Activated gamma-delta T cell treated with anti-CD3 and anti-CD28 coated beads, Interleukin-2, amount 50 U/mL, for 16 hours (primary cell): Measurements from ENCODE around the gene ALDOB.

Experiments
- DNase-seq: peaks from one replicate; pipeline ENCODE4 v3.0.0-alpha.2; 2020; ENCODE audit warnings: low read depth

ALDOB gene

GRCh38 chr9:101435601-101436079, at the start of gene ALDOB:
Gene ALDOB, minus strand, starts transcription at chr9:101435774. Its CDS starts 4,887 bp downstream, at chr9:101430887.
- no peak for DNase-seq

- DNase-seq, result no peak
Observed at GRCh38 chr9:101484046-101484445, 48.5 kb upstream of the ALDOB start.

DNA sequence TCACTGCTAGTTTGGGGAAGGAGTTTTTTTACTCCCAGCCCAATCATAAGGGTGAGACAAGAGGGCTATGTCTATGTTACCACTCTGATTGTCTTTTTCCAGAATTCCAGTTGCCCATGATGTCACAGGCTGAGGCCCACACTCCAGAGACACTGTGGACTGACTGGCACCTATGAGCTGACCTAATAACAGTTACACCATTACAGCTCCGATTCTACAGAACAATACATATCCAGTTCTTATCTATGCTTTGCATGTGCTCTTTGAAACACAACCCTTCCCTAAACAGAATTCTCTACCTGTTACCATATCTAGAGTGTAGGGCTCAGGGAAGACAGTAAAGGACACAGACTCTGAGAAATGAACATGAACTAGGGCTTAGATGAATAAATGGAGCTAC, 45.7 kb upstream of the ALDOB start:
- DNase-seq, result no peak

DNA sequence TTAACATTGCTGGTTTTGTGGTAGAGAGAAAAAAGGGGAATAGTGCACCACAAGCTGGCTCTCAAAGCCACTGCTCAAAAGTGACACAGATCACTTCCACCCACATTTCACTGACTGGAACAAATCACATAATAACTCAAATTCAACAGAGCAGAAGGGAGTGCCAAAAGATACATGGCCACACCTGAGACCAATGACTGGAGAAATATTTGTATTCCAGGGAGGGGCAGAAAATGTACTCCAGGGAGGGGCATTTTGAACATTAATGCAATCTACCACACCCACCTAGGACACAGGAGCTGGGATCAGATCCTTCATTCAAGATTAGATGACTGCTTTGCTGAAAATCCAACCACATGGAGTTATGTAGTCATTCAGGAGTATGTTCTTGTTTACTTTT, 44.8 kb upstream of the ALDOB start:
- no peak for DNase-seq

DNA sequence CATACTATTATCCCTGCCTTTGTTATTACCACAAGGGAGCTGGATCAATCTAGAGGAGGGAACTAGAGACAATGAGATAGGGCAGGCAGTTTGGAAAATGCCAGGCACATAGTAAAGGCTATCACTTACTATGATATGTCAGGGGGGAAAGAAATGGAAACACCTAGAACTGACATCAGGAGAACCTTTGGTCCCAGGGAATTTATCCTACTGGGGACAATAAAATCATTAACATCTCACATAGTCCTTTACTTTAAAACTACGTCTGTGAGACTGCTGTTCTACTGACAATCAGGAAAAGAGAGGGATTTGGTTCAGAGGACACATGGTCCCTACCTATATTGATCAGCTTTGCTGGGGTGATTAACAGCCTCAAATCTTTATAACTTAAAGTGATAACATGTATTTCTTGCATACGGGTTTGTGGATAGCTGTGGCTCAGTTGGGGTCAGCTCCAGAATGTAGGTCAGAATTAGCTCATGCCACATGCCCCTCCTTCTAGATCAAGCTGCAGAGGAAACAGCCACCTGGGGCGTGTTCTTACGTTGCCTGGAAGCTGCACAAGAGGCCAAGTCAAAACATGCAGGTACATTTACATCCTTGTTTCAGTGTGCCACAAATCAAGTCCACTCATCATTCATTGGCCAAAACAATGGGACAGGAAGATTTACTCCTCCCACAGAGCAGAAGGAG, 43.9 kb upstream of the ALDOB start:
- DNase-seq, result no peak

DNA sequence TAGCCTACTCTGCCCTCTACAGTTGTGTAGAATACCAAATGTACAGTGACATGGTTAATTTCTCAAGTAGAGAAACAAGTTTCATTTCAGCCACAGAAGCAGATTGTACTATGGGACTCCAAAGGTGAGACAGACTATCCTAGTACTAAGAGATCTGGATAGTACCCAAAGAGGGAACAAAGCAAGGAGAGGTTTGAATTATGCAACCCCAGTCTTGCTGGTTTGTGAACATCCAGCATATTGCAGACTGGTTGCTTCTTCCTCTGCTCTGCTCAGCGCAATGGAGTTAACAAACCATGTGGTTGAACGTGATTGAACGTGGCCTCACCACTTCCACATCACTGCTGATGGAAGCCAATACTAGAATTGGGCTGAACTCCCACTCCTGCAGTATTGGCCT, 43.3 kb upstream of the ALDOB start:
- no peak for DNase-seq

DNA sequence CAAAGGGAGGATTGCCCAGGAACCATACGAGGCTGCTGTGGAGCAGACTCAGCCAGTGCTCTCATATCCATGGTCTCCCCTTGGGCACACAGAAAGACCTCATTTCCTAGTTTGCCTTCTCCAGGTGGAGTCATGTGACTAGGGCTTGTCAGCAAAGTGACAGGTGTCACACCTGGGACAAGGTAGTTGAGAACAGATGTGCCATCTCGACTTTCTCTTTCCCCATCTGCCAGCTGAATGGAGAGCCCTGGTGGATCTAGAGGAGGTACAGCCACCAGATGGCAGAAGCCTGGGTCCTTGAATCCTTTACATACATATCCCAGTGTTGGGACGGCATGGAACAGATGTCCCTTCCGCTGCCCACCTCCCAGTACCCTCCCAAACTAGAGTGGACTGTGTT, 42.9 kb upstream of the ALDOB start:
- DNase-seq, result no peak

DNA sequence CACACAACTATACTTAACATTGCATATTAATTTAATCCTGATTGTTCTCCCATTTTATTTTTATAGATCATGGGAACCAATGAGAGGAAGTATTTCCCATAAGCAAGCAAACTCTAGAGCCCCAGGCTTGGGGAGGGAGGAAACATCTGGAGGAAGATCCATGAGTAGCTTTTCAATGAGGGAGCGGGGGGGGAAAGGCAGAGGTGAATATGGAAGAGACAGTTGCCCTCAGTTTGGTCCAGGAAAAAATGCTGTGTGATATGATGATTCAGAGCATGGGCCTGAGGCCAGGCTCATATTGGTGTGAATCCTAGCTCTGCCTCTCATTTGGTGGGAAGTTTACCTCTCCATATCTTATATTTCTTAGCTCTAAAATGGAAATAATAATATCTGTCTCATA, 42.2 kb upstream of the ALDOB start:
- no peak for DNase-seq

GRCh38 chr9:101477214-101477613, 41.6 kb upstream of the ALDOB start:
- DNase-seq, result no peak

GRCh38 chr9:101476576-101477208, 41.1 kb upstream of the ALDOB start:
- no peak for DNase-seq

GRCh38 chr9:101472891-101473290, 37.3 kb upstream of the ALDOB start:
- DNase-seq, result no peak

- DNase-seq, result no peak
Observed at GRCh38 chr9:101470929-101471328, 35.4 kb upstream of the ALDOB start.

GRCh38 chr9:101470021-101470420, 34.4 kb upstream of the ALDOB start:
- no peak for DNase-seq

DNA sequence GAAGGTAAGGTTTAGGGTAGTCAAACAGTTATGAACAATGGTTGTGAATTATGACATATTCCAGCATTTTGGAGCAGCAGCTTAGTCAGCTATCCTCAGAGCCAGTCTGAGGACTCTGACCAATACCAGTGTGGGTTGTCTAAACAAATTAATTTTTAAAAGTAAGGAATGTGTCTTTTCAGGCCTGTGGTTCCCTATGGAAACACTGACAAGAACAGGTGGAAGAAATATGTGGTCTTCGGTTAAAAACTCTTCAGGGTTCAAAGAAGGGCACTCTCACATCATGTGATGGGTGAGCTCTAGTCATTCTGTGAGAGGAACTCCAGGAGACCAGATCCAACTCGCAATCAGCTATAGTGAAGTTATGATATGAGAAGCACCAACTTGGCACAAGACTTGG, 33.5 kb upstream of the ALDOB start:
- no peak for DNase-seq

DNA sequence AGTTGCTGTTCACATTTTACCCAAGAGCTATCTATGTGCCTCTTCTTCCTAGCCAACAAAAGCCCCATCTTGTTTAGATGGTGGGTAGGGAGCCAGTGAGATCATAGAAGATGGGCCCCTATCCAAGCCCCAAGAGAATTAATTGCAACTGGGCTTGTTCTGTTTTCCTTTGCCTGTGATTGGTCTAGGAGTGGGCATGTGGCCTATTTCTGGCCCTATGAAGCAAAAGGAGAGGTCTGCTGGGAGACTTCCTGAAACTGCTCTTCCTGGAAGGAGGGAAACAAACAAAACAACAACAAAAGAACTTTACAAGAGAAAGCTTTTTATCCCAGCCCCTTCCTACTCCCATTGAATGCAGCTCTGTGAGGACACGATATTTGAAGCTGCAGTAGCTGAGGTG, 32.5 kb upstream of the ALDOB start:
- no peak for DNase-seq

DNA sequence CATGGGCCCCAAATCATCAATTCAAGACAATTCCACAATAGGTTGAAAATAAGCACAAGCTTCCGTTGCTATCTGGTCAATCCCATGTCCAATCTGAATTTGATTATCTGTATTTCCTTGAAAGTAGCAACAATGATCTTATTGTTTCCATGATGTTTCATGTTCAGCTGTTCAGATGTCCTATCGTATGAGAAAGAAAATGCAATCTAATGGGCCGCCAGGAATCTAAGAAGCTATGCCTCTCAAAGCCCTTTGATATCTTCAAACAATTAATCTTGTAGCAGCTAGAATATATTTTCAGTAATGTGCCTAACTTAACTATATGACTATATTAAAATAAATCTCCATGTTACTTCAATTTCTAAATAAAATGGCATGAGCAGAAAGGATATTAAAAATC, 32.1 kb upstream of the ALDOB start:
- no peak for DNase-seq

DNA sequence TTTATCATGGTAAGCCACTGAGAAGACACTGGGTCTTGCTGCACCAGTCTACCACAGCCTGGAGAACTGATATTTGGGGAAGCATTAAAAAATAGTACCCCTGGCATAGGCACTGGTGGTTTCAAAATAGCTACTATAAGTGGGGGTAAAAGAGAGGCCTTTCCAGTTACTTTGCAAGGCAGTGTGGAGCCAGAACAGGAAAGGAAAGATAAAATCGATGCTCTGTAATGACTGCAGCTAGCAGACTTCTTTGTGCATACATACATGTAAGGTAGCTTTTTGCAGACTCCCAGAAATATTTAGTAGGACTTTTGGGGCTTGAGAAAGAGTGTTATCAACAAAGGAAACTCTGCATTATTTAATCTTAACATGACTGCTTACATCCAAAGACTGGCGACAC, 31.3 kb upstream of the ALDOB start:
- DNase-seq, result no peak

- DNase-seq, result no peak
Observed at GRCh38 chr9:101465326-101465915, 29.8 kb upstream of the ALDOB start.

- no peak for DNase-seq
Observed at GRCh38 chr9:101463397-101463796, 27.8 kb upstream of the ALDOB start.

DNA sequence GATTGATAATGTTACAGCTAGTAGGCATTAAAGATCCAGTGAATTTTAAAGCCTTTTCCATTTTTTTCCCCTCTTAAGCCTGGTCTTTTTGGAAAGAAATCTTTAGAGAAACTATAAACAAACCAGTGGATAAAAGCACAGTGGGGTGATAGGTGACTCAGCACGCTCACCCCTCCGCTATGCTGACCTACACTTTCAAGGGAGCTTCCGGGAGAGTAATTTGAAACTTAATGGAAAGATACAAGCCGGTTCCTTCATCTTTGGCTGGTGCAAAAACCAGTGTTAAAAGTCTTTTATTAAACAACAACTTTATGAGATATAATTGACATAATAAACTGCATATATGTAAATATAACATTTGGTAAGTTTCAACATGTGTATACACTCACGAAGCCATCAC, 27.0 kb upstream of the ALDOB start:
- DNase-seq, result no peak

GRCh38 chr9:101460965-101461364, 25.4 kb upstream of the ALDOB start:
- no peak for DNase-seq

DNA sequence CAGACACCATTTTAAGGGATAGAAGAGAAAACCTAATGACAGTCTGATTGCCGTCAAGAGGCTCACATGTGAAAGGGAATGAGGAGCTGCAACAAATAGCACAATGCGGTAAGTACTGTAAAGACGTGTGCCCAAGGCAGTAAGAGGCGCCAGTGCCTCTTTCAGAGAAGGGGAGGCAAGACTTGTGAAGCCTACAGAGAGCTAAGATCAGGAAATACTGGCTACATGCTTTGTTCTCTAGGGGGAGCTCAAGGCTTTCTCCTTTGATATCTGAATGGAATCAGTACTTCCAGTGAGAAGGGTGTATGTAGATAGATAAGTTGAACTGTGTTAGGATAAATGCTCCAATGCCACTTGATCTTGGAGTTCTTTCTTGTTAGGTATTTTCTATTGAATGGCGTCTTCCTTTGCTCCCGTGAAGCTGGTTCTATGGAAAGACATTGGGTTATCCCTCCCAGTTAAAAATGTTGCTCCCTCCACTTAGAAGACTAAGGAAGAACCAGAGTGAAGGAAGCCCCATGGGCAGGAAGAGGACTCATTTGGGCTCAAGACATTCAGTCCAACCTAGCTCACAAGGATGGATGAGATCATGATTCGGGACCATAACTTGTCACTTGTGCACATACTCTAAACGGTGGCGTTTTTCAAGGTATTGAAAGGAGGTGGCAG, 23.5 kb upstream of the ALDOB start:
- DNase-seq, result no peak

DNA sequence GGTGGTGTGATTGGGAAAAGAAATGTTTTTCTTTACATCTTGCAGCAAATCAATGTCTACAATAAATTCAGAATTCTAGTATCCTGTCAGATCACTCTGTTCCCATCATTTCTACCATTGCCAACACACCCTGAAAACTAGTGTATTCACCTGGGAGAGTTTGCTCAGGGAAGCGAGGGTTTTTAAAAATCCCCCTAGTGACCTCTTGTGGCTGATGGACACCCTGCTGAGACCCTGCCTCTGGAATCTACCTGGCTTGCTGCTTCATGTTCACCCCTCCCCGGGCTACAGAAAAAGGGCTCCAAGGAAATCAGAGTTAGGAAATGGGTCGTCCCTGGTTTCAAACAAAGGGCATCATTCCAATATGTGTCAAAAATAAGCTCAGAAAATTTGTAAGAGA, 21.4 kb upstream of the ALDOB start:
- DNase-seq, result no peak
